Hippocampal formation (tissue), 2 donors: ENCODE results near the gene CGB1.
"Not testable (repeated sequence)": the region's sequence is repeated elsewhere in the genome, so short reads cannot be mapped to it uniquely, and the experiment has no call there.

Source experiments
- DNase-seq, 2 donors: peaks; one replicate each; lab custom pipeline; 2025; lab: John Stamatoyannopoulos, UW

CGB1 gene

GRCh38 chr19:49036815-49037214, at the start of gene CGB1:
Gene CGB1 (minus strand): TSS chr19:49036895. CDS start chr19:49036711, 184 bp downstream.
- not testable (repeated sequence) for DNase-seq

- no peak for DNase-seq
Observed at GRCh38 chr19:49086296-49086695, 49.6 kb upstream of the CGB1 start.

GRCh38 chr19:49085868-49086232, 49.2 kb upstream of the CGB1 start:
- no peak for DNase-seq

- DNase-seq: peak; percentile 96 to 97
Observed at GRCh38 chr19:49085020-49085867, 48.5 kb upstream of the CGB1 start, which contains the start of gene SNRNP70. Gene SNRNP70 (plus strand): TSS chr19:49085451. CDS start chr19:49086415, 964 bp downstream.

GRCh38 chr19:49084206-49085019, 47.7 kb upstream of the CGB1 start:
- no peak for DNase-seq

GRCh38 chr19:49081273-49081672, 44.6 kb upstream of the CGB1 start:
- DNase-seq: no peak

- DNase-seq: no peak
Observed at GRCh38 chr19:49080392-49080791, 43.7 kb upstream of the CGB1 start.

GRCh38 chr19:49074869-49075268, 38.2 kb upstream of the CGB1 start:
- DNase-seq: peak in 1 of 2 donors; percentile 21

GRCh38 chr19:49073514-49074378, 37.1 kb upstream of the CGB1 start:
- DNase-seq: no peak

GRCh38 chr19:49071860-49072547, 35.3 kb upstream of the CGB1 start:
- DNase-seq: no peak

- DNase-seq: no peak
Observed at GRCh38 chr19:49070416-49070815, 33.7 kb upstream of the CGB1 start.

- no peak for DNase-seq
Observed at GRCh38 chr19:49069026-49069425, 32.3 kb upstream of the CGB1 start.

GRCh38 chr19:49067554-49067953, 30.9 kb upstream of the CGB1 start:
- no peak for DNase-seq

- no peak for DNase-seq
Observed at GRCh38 chr19:49065905-49066512, 29.3 kb upstream of the CGB1 start.

GRCh38 chr19:49064768-49065611, 28.3 kb upstream of the CGB1 start, which contains the start of gene NTF4:
Gene NTF4 (minus strand): TSS chr19:49064818. CDS start chr19:49061997, 2,821 bp downstream.
- no peak for DNase-seq

GRCh38 chr19:49064029-49064629, 27.4 kb upstream of the CGB1 start:
- DNase-seq: no peak

- DNase-seq: no peak
Observed at GRCh38 chr19:49061445-49061844, 24.8 kb upstream of the CGB1 start.

- DNase-seq: no peak
Observed at GRCh38 chr19:49061000-49061399, 24.3 kb upstream of the CGB1 start.

GRCh38 chr19:49059053-49059452, 22.4 kb upstream of the CGB1 start:
- DNase-seq: no peak
